ENCODE data around the gene RNF207. TPM values are rescaled to one million over a fixed set of nuclear protein-coding genes. Genes with fewer than 3 reads are reported as not detected.

Gene RNF207
- total and polyA plus RNA-seq, 2 of the 8 experiments (the other 6 are each of a cell fraction or from before 2014, with no cell fraction given): 3.9 to 5.4 TPM

GRCh38 chr1:6244401-6245049 is 38.6 kb downstream of the RNF207 start:
- Histone ChIP-seq H2BK120ac (replicated peaks; ENCODE audit: low read depth, low read length) (no peak overlapping the region), H3K27me3 (replicated peaks in 1 of 4; ENCODE audit: control insufficient read depth in 3 of 4, extremely low read depth in 1 of 4, insufficient read depth in 3 of 4, low read length in 3 of 4) (peaks cover 4 to 29% (median 19%) of the 10 kb centered on the region in 4 experiments), H3K9me3 (ENCODE audit: insufficient read depth in 2 of 2, low read depth in 1 of 2, low read length in 1 of 2) (no peaks in the 10 kb centered on the region), H3K4ac (replicated peaks; ENCODE audit: insufficient read length, low read depth, low read length) (no peak overlapping the region), H3K14ac (ENCODE audit: insufficient read length) (no peak overlapping the region), H3K56ac (replicated peaks; ENCODE audit: insufficient read length, low read depth, low read length) (no peak overlapping the region), H3K18ac (ENCODE audit: extremely low read depth, low read length) (peak overlapping the region; percentile 81), H3K79me2 (ENCODE audit: control insufficient read depth in 1 of 2, insufficient read depth in 2 of 2, low read length in 2 of 2) (no peaks in the 10 kb centered on the region; a peak in 1 of 4 replicates), H3K23me2 (ENCODE audit: low read depth, low read length) (peaks cover 19% of the 10 kb centered on the region; the same call in 1 of the 2 replicates), H2BK5ac (ENCODE audit: low read depth, low read length) (peak overlapping the region; percentile 60; the same call in 1 of the 2 replicates), H3K4me1 (replicated peaks in 1 of 4; ENCODE audit: control insufficient read depth in 3 of 4, insufficient read depth in 4 of 4, low read length in 3 of 4) (peaks cover 18 to 40% (median 32%) of the 10 kb centered on the region in 4 experiments), H4K91ac (replicated peaks; ENCODE audit: insufficient read length, low read length) (no peak overlapping the region), H2BK12ac (ENCODE audit: low read depth, low read length) (peak overlapping the region; percentile 17; the same call in 1 of the 2 replicates), H4K20me1 (replicated peaks in 1 of 2; ENCODE audit: control insufficient read depth in 1 of 2, insufficient read depth in 2 of 2, low read length in 2 of 2) (peaks cover 9 to 16% of the 10 kb centered on the region in 2 experiments), H2BK15ac (ENCODE audit: low read length) (no peak overlapping the region), H3K4me3 (ENCODE audit: extremely low read depth in 1 of 4, insufficient read depth in 2 of 4, low read depth in 3 of 4, low read length in 4 of 4) (peak overlapping the region; percentile 59 to 91 (median 90)), H4K5ac (ENCODE audit: insufficient read length, low read depth, low read length) (peak overlapping the region; percentile 27), H3K79me1 (ENCODE audit: low read depth, low read length) (no peaks in the 10 kb centered on the region), H2AFZ (ENCODE audit: low read length) (no peak overlapping the region), H3K27ac (ENCODE audit: low read depth, low read length) (no peak overlapping the region), H2AK5ac (ENCODE audit: low read depth, low read length) (no peak overlapping the region), H3K9ac (replicated peaks in 1 of 4; ENCODE audit: extremely low read depth in 1 of 4, low read depth in 3 of 4, low read length in 3 of 4) (peak overlapping the region in 2 of 4 experiments; percentile 58 to 63; a peak in 4 of 7 replicates), H3K4me2 (ENCODE audit: insufficient read depth in 1 of 2, low read depth in 2 of 2, low read length in 2 of 2) (peak overlapping the region; percentile 87 to 89), H3K36me3 (ENCODE audit: control insufficient read depth in 2 of 4, insufficient read depth in 4 of 4, low read length in 3 of 4) (no peaks in the 10 kb centered on the region), H3K23ac (ENCODE audit: insufficient read length) (no peak overlapping the region), H4K8ac (ENCODE audit: extremely low read depth, insufficient read depth, low read length) (no peak overlapping the region), H2BK20ac (ENCODE audit: low read length) (no peak overlapping the region)
- WGBS, 2 experiments (ENCODE audit: extremely low coverage in 1 of 2, insufficient coverage in 1 of 2, insufficient read length in 1 of 2, insufficient replicate concordance in 2 of 2, low coverage in 1 of 2, low lambda C conversion rate in 2 of 2, missing lambda C conversion rate in 1 of 2): 3% methylated on average over 17 of the region's 24 CpGs; no CpG with 5 or more reads in 1 of the 2 experiments
- TF ChIP-seq SIN3A (conservative IDR thresholded peaks at IDR 0.05 in 1 of 2, IDR thresholded peaks at IDR 0.05 in 1 of 2; ENCODE audit: low read depth in 1 of 2, low read length in 2 of 2): 0 out of 4 replicates have a peak, but pooled peaks of 1 of the 2 experiments have one; percentile 4
- TF ChIP-seq EGR1 (IDR thresholded peaks at IDR 0.05; ENCODE audit: borderline replicate concordance, low read depth, low read length): no peak
- TF ChIP-seq BRCA1 (IDR thresholded peaks at IDR 0.05; ENCODE audit: low read depth, low read length): no peak
- TF ChIP-seq USF2 (IDR thresholded peaks at IDR 0.05; ENCODE audit: low read length): no peak
- no peak for TF ChIP-seq SAP30 (IDR thresholded peaks at IDR 0.05; ENCODE audit: insufficient read depth, insufficient replicate concordance, low read length)
- DNase-seq (ENCODE audit: low read depth in 1 of 2, low spot score in 2 of 2) (peak in 1 of 2 experiments; percentile 70), FAIRE-seq (no peak)
- ChIA-PET CTCF (ENCODE audit: partially characterized antibody) (interaction anchor here (0.7 to 19.1 kb wide), 14 partner anchors 7 to 192 kb away, joined by 3 to 353 read pairs (median 24); partner anchors contain the start of genes GPR153, ICMT, RNF207 and RPL22), POLR2A (ENCODE audit: partially characterized antibody) (interaction anchor here (1.2 to 9.3 kb wide), 8 partner anchors 7 to 204 kb away, joined by 3 to 64 read pairs (median 4); partner anchors contain the start of genes GPR153, ICMT and RNF207)
